ENCODE measurements around the gene MED22. TPM values are rescaled to one million over a fixed set of nuclear protein-coding genes. Genes with fewer than 3 reads are reported as not detected.

The MED22 gene
- total and polyA plus RNA-seq, 2 of the 8 experiments (the other 6 are each of a cell fraction or from before 2014, with no cell fraction given), result 56.4 to 68.4 TPM

- TF ChIP-seq E2F6 (IDR thresholded peaks at IDR 0.05), result no peak
- no peak for TF ChIP-seq TCF12 (IDR thresholded peaks at IDR 0.05; ENCODE audit: low read depth, low read length)
- no peak for TF ChIP-seq EP300 (IDR thresholded peaks at IDR 0.05; ENCODE audit: borderline replicate concordance in 1 of 2, low read depth in 2 of 2, low read length in 2 of 2)
- TF ChIP-seq GTF2F1 (IDR thresholded peaks at IDR 0.05; ENCODE audit: borderline replicate concordance, low read depth, low read length), result no peak
These were observed 6.8 kb upstream of the MED22 start (continued) for GRCh38 chr9:133354766-133355165.

Data from H1 (cell line).